Nephron progenitor cell (in vitro differentiated cells): ENCODE results near the gene ZBTB20.

ENCODE experiments used
- DNase-seq: peaks from one replicate; pipeline ENCODE4 v3.0.0; 2021
- H3K27ac Mint-ChIP-seq: 2 replicates; pipeline ENCODE4 v1.8.0; 2021; ENCODE audit warnings: mild to moderate bottlenecking, moderate library complexity, mixed read lengths
- H3K27me3 Mint-ChIP-seq: 2 replicates; pipeline ENCODE4 v1.8.0; 2021; ENCODE audit warnings: mild to moderate bottlenecking, low read depth, mixed read lengths; ENCODE audit not compliant: poor library complexity
- H3K36me3 Mint-ChIP-seq: 2 replicates; pipeline ENCODE4 v1.8.0; 2021; ENCODE audit warnings: low read depth, mixed read lengths
- H3K4me1 Mint-ChIP-seq: 2 replicates; pipeline ENCODE4 v1.8.0; 2021; ENCODE audit warnings: mixed read lengths
- H3K4me3 Mint-ChIP-seq: 2 replicates; pipeline ENCODE4 v1.8.0; 2021; ENCODE audit warnings: mild to moderate bottlenecking, moderate library complexity, mixed read lengths
- H3K9me3 Mint-ChIP-seq: 2 replicates; pipeline ENCODE4 v1.8.0; 2021; ENCODE audit warnings: mild to moderate bottlenecking, moderate library complexity, mixed read lengths
- TF ChIP-seq, protein P1 (sequence below): fragments of 200-600 bp; sonication (generic); IDR thresholded peaks from 2 replicates; pipeline ENCODE4 v1.5.0; 2021; ENCODE audit warnings: antibody characterized with exemption

Gene ZBTB20

GRCh38 chr3:114333923-114334240 is 813.2 kb downstream of the ZBTB20 start:
- peaks cover 4% of the 10 kb centered on the region for H3K36me3 Mint-ChIP-seq
- H3K9me3 Mint-ChIP-seq, result peaks cover 8% of the 10 kb centered on the region
- no peak overlapping the region for H3K4me3 Mint-ChIP-seq
- TF ChIP-seq, protein P1, sequence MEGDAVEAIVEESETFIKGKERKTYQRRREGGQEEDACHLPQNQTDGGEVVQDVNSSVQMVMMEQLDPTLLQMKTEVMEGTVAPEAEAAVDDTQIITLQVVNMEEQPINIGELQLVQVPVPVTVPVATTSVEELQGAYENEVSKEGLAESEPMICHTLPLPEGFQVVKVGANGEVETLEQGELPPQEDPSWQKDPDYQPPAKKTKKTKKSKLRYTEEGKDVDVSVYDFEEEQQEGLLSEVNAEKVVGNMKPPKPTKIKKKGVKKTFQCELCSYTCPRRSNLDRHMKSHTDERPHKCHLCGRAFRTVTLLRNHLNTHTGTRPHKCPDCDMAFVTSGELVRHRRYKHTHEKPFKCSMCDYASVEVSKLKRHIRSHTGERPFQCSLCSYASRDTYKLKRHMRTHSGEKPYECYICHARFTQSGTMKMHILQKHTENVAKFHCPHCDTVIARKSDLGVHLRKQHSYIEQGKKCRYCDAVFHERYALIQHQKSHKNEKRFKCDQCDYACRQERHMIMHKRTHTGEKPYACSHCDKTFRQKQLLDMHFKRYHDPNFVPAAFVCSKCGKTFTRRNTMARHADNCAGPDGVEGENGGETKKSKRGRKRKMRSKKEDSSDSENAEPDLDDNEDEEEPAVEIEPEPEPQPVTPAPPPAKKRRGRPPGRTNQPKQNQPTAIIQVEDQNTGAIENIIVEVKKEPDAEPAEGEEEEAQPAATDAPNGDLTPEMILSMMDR, result no peak
- peaks cover 6% of the 10 kb centered on the region for H3K27me3 Mint-ChIP-seq
- no peaks in the 10 kb centered on the region for H3K4me1 Mint-ChIP-seq
- DNase-seq, result no peak
- H3K27ac Mint-ChIP-seq, result no peak overlapping the region

DNA sequence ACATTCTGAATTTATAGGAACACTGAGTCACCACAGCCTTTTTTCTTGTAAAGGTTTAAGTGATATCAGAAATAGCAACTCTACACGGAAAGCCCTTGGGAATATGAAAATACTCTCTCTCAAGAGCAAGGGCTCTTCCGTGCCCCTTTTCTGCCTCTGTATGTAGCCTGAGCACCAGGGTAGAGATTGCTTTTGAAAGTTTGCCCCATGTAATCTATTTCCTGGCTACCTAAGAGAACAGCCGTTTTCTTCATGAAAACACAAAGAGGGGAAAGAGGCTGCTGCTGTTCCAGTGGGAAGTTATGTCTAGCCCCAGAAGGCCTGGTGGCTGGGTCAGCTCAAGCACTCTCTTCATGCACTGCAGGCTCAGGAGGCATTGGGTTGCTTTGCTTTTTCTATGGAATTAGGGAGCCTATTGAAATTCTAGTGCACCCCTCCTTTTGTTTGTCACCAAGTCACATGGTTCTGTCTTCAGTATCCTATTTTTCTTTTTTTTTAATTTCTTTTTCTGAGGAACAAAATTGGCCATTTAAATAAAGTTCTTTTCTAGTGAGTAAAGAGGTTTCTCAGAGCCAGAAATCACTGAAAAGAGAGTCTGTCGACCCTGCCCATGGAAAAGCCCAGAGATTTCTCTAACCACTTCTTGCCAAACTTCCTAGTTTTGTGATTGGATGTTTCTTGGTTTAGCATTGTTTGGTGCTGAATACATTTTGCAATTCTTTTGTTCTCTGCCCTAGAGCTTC is 813.7 kb downstream of the ZBTB20 start:
- no peak for DNase-seq
- no peak overlapping the region for H3K4me3 Mint-ChIP-seq
- H3K4me1 Mint-ChIP-seq, result no peaks in the 10 kb centered on the region
- peaks cover 4% of the 10 kb centered on the region for H3K36me3 Mint-ChIP-seq
- no peak overlapping the region for H3K27ac Mint-ChIP-seq
- TF ChIP-seq, protein P1, result no peak
- peaks cover 7% of the 10 kb centered on the region for H3K27me3 Mint-ChIP-seq
- peaks cover 8% of the 10 kb centered on the region for H3K9me3 Mint-ChIP-seq

GRCh38 chr3:114332342-114333179 is 814.5 kb downstream of the ZBTB20 start:
- no peak overlapping the region for H3K4me3 Mint-ChIP-seq
- DNase-seq, result no peak
- TF ChIP-seq, protein P1, result no peak
- no peaks in the 10 kb centered on the region for H3K4me1 Mint-ChIP-seq
- H3K27ac Mint-ChIP-seq, result no peak overlapping the region
- H3K27me3 Mint-ChIP-seq, result peaks cover 7% of the 10 kb centered on the region
- H3K9me3 Mint-ChIP-seq, result peaks cover 8% of the 10 kb centered on the region
- no peaks in the 10 kb centered on the region for H3K36me3 Mint-ChIP-seq

DNA sequence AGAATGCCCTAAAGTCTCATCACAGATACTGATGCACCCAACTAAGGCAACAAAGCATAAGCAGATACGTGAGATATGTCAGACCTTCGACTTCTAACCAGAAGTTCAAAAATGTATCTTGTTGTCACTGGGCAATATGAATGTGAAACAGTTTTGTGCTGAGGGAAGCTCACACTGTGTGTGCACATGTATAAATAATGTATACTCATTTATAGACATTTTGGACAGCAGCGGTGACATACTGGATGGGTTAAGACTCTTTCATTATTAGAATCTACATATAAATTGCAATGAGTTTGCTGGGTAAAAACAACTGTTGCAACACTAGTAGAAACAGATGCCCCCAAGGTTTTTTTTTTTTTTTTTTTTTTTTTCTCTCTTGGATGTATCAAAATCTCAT is 815.4 kb downstream of the ZBTB20 start:
- no peak for DNase-seq
- Mint-ChIP-seq H3K27ac (no peak overlapping the region), H3K36me3 (no peaks in the 10 kb centered on the region), H3K4me3 (no peak overlapping the region), H3K4me1 (no peaks in the 10 kb centered on the region), H3K9me3 (peaks cover 8% of the 10 kb centered on the region), H3K27me3 (peaks cover 7% of the 10 kb centered on the region)
- TF ChIP-seq, protein P1, result no peak

DNA sequence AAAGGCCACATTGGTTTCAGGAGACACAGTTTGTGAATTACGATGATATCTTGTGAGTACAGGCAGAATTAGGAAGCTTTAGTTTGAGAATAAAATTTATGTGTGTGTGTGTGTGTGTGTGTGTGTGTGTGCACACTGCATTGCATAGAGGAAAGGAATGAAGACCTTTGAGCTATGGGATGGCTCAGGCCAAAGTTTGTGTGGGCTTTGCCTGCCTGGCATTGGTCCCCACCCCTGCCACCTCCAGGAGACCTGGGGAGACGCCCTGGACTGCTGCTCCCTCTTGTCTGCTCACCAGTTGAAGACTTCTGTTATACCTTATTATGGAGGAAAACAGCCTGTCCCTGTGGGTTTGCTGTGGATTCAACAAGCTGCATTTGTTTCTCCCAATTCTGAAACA is 816.1 kb downstream of the ZBTB20 start:
- Mint-ChIP-seq H3K27ac (no peak overlapping the region), H3K36me3 (no peaks in the 10 kb centered on the region), H3K4me1 (no peaks in the 10 kb centered on the region), H3K9me3 (peaks cover 8% of the 10 kb centered on the region), H3K27me3 (peaks cover 7% of the 10 kb centered on the region), H3K4me3 (no peak overlapping the region)
- TF ChIP-seq, protein P1, result no peak
- DNase-seq, result no peak
